HG03280 (cell line): Measurements from ENCODE around the gene P2RX7.
"Not testable (repeated sequence)": the region's sequence is repeated elsewhere in the genome, so short reads cannot be mapped to it uniquely, and the experiment has no call there.

Source experiments
- ATAC-seq: cut with Tn5 transposase; IDR thresholded peaks from one replicate; pipeline ENCODE4 v1.9.1; 2021; ENCODE audit warnings: mild to moderate bottlenecking, moderate library complexity; ENCODE audit not compliant: unreplicated experiment

P2RX7 gene

GRCh38 chr12:121202407-121203355 lies 70.0 kb downstream of the P2RX7 start:
- ATAC-seq = no peak

GRCh38 chr12:121203482-121203881 lies 70.8 kb downstream of the P2RX7 start:
- ATAC-seq = no peak

- ATAC-seq = no peak
These were observed 72.8 kb downstream of the P2RX7 start for GRCh38 chr12:121205491-121205890.

- not testable (repeated sequence) for ATAC-seq
These were observed 75.9 kb downstream of the P2RX7 start for GRCh38 chr12:121208571-121208970.

- ATAC-seq = no peak
These were observed 76.5 kb downstream of the P2RX7 start for GRCh38 chr12:121209221-121209620.

GRCh38 chr12:121209624-121210572 lies 77.2 kb downstream of the P2RX7 start, which contains the start of gene P2RX4:
P2RX4 (plus strand) TSS chr12:121210129; CDS start chr12:121210165, 36 bp downstream.
- peak; percentile 83 for ATAC-seq

GRCh38 chr12:121212875-121213274 lies 80.2 kb downstream of the P2RX7 start:
- no peak for ATAC-seq

- no peak for ATAC-seq
These were observed 81.6 kb downstream of the P2RX7 start for GRCh38 chr12:121214166-121214777.

- no peak for ATAC-seq
These were observed 82.4 kb downstream of the P2RX7 start for GRCh38 chr12:121214855-121215745.

- ATAC-seq = no peak
These were observed 83.4 kb downstream of the P2RX7 start for GRCh38 chr12:121216102-121216501.

GRCh38 chr12:121217063-121217462 lies 84.4 kb downstream of the P2RX7 start:
- ATAC-seq = no peak

GRCh38 chr12:121217761-121218160 lies 85.1 kb downstream of the P2RX7 start:
- ATAC-seq = no peak

GRCh38 chr12:121218588-121219352 lies 86.1 kb downstream of the P2RX7 start:
- no peak for ATAC-seq

- ATAC-seq = no peak
These were observed 86.8 kb downstream of the P2RX7 start for GRCh38 chr12:121219353-121219986.

GRCh38 chr12:121222847-121223246 lies 90.2 kb downstream of the P2RX7 start:
- no peak for ATAC-seq

- peak; percentile 28 for ATAC-seq
These were observed 90.9 kb downstream of the P2RX7 start for GRCh38 chr12:121223292-121224285.

- ATAC-seq = no peak
These were observed 91.9 kb downstream of the P2RX7 start for GRCh38 chr12:121224591-121224990.
